H9 (cell line): ENCODE data around the gene CDK6. TPM values are rescaled to one million over a fixed set of nuclear protein-coding genes. Genes with fewer than 3 reads are reported as not detected.

Experiments
- DNase-seq: peaks from one replicate; pipeline ENCODE4 v3.0.0-alpha.2; 2017
- H2AFZ ChIP-seq: one replicate; pipeline ENCODE4 v1.6.1; 2013; ENCODE audit warnings: mild to moderate bottlenecking, low read length, control low read depth, moderate library complexity
- H2AK5ac ChIP-seq: 2 replicates; pipeline ENCODE4 v1.6.1; 2013; ENCODE audit warnings: low read length, control low read depth, mixed read lengths; ENCODE audit not compliant: insufficient read length
- H2BK120ac ChIP-seq: one replicate; pipeline ENCODE4 v1.6.1; 2013; ENCODE audit warnings: low read depth, mild to moderate bottlenecking, low read length, control low read depth, inconsistent platforms; ENCODE audit not compliant: poor library complexity, severe bottlenecking
- H2BK12ac ChIP-seq: 2 replicates; pipeline ENCODE4 v1.6.1; 2013; ENCODE audit warnings: low read length, control low read depth, mixed read lengths, low read depth; ENCODE audit not compliant: insufficient read length
- H2BK15ac ChIP-seq: 2 replicates; pipeline ENCODE4 v1.6.1; 2013; ENCODE audit warnings: low read depth, low read length, control low read depth
- H2BK20ac ChIP-seq: one replicate; pipeline ENCODE4 v1.6.1; 2013; ENCODE audit warnings: low read depth, mild to moderate bottlenecking, low read length, control low read depth, inconsistent platforms; ENCODE audit not compliant: poor library complexity, severe bottlenecking
- H2BK5ac ChIP-seq: 2 replicates; pipeline ENCODE4 v1.6.1; 2013; ENCODE audit warnings: low read length, control low read depth, mixed read lengths; ENCODE audit not compliant: insufficient read length
- H3K14ac ChIP-seq: 2 replicates; pipeline ENCODE4 v1.6.1; 2013; ENCODE audit warnings: low read length, control low read depth; ENCODE audit not compliant: insufficient read depth
- H3K18ac ChIP-seq: 2 replicates; pipeline ENCODE4 v1.6.1; 2013; ENCODE audit warnings: low read depth, mild to moderate bottlenecking, mixed read lengths, low read length, control low read depth; ENCODE audit not compliant: insufficient read length
- H3K23ac ChIP-seq: 2 replicates; pipeline ENCODE4 v1.6.1; 2013; ENCODE audit warnings: low read length, control low read depth, mixed read lengths, low read depth; ENCODE audit not compliant: insufficient read length
- H3K23me2 ChIP-seq: 2 replicates; pipeline ENCODE4 v1.6.1; 2013; ENCODE audit warnings: low read depth, mild to moderate bottlenecking, mixed read lengths, low read length, control low read depth; ENCODE audit not compliant: insufficient read length, poor library complexity, severe bottlenecking
- H3K27ac ChIP-seq: 2 replicates; pipeline ENCODE4 v1.5.1; 2013; ENCODE audit warnings: low read length, control low read depth, mixed read lengths, low read depth; ENCODE audit not compliant: insufficient read length
- H3K27me3 ChIP-seq: 2 replicates; pipeline ENCODE4 v1.6.1; 2013; ENCODE audit warnings: low read length, control low read depth, inconsistent platforms; ENCODE audit not compliant: insufficient read depth
- H3K4ac ChIP-seq: 2 replicates; pipeline ENCODE4 v1.6.1; 2013; ENCODE audit warnings: low read depth, mild to moderate bottlenecking, control low read depth, inconsistent platforms, low read length, moderate library complexity
- H3K4me1 ChIP-seq: 2 replicates; pipeline ENCODE4 v1.6.1; 2013; ENCODE audit warnings: low read length, control low read depth, inconsistent platforms; ENCODE audit not compliant: insufficient read depth
- H3K4me2 ChIP-seq: 2 replicates; pipeline ENCODE4 v1.6.1; 2013; ENCODE audit warnings: low read length, control low read depth, mixed read lengths; ENCODE audit not compliant: insufficient read length, insufficient read depth
- H3K56ac ChIP-seq: 2 replicates; pipeline ENCODE4 v1.6.1; 2013; ENCODE audit warnings: low read depth, mild to moderate bottlenecking, mixed read lengths, low read length, control low read depth; ENCODE audit not compliant: insufficient read length
- H3K79me1 ChIP-seq: 2 replicates; pipeline ENCODE4 v1.6.1; 2013; ENCODE audit warnings: low read depth, mild to moderate bottlenecking, moderate library complexity, low read length, control low read depth, inconsistent platforms; ENCODE audit not compliant: insufficient read depth, poor library complexity, severe bottlenecking
- H3K79me2 ChIP-seq: 2 replicates; pipeline ENCODE4 v1.6.1; 2013; ENCODE audit warnings: low read length, control low read depth, inconsistent platforms; ENCODE audit not compliant: insufficient read depth
- H3K9ac ChIP-seq: 2 replicates; pipeline ENCODE4 v1.6.1; 2013; ENCODE audit warnings: low read length, control low read depth, mixed read lengths; ENCODE audit not compliant: insufficient read length; ENCODE audit errors: extremely low read depth
- H3K9me3 ChIP-seq: one replicate; pipeline ENCODE4 v1.6.1; 2013; ENCODE audit warnings: low read depth, low read length, inconsistent platforms; ENCODE audit not compliant: control insufficient read depth
- H3T11ph ChIP-seq: one replicate; pipeline ENCODE4 v1.6.1; 2013; ENCODE audit warnings: mild to moderate bottlenecking, low read length, control low read depth, inconsistent platforms
- H4K20me1 ChIP-seq: one replicate; pipeline ENCODE4 v1.6.1; 2013; ENCODE audit not compliant: control insufficient read depth, insufficient read length, insufficient read depth
- H4K5ac ChIP-seq: 2 replicates; pipeline ENCODE4 v1.6.1; 2013; ENCODE audit warnings: low read depth, mild to moderate bottlenecking, mixed read lengths, low read length, control low read depth; ENCODE audit not compliant: insufficient read length
- H4K8ac ChIP-seq: replicated peaks from 2 replicates; pipeline ENCODE4 v1.6.1; 2013; ENCODE audit warnings: low read length, control low read depth, mixed read lengths, low read depth; ENCODE audit not compliant: insufficient read length
- H4K91ac ChIP-seq: 2 replicates; pipeline ENCODE4 v1.6.1; 2013; ENCODE audit warnings: low read depth, mild to moderate bottlenecking, moderate library complexity, mixed read lengths, low read length, control low read depth; ENCODE audit not compliant: insufficient read length
- H3K27ac Mint-ChIP-seq, 3 experiments: 2 replicates in 2 of 3; 3 replicates in 1 of 3; pipeline ENCODE4 v1.8.0; 2020 to 2021; ENCODE audit warnings: mixed read lengths in 3 of 3, mild to moderate bottlenecking in 1 of 3, moderate library complexity in 1 of 3
- H3K27me3 Mint-ChIP-seq: 2 replicates; pipeline ENCODE4 v1.8.0; 2021; ENCODE audit warnings: low read depth, mild to moderate bottlenecking, moderate library complexity, mixed read lengths
- H3K36me3 Mint-ChIP-seq, 3 experiments: 2 replicates in 2 of 3; 3 replicates in 1 of 3; pipeline ENCODE4 v1.8.0; 2020 to 2021; ENCODE audit warnings: low read depth in 3 of 3, mixed read lengths in 3 of 3; ENCODE audit not compliant: insufficient read depth in 1 of 3
- H3K4me1 Mint-ChIP-seq, 2 experiments: 2 replicates each; pipeline ENCODE4 v1.8.0; 2020; ENCODE audit warnings: mixed read lengths in 2 of 2
- H3K4me3 Mint-ChIP-seq, 2 experiments: 2 replicates in 1 of 2; 3 replicates in 1 of 2; pipeline ENCODE4 v1.8.0; 2020 to 2021; ENCODE audit warnings: mild to moderate bottlenecking in 2 of 2, mixed read lengths in 2 of 2, moderate library complexity in 1 of 2
- H3K9me3 Mint-ChIP-seq, 2 experiments: 2 replicates in 1 of 2; 3 replicates in 1 of 2; pipeline ENCODE4 v1.8.0; 2020; ENCODE audit warnings: mild to moderate bottlenecking in 2 of 2, mixed read lengths in 2 of 2, moderate library complexity in 1 of 2
- CTCF ChIP-seq: fragments of 200-600 bp; sonication (generic); conservative IDR thresholded peaks from 3 replicates; pipeline ENCODE4 v1.8.0; 2021; ENCODE audit warnings: antibody characterized with exemption, mild to moderate bottlenecking
- WGBS: extraction: QIAGEN DNeasy Blood & Tissue Kit; methylation state at CpG from one replicate; pipeline ENCODE4 v1.1.7; 2013; ENCODE audit warnings: missing lambda C conversion rate, low lambda C conversion rate, mixed read lengths; ENCODE audit not compliant: insufficient read length; ENCODE audit errors: extremely low coverage; 5-methylcytosine and 5-hydroxymethylcytosine counted together
- total RNA-seq: library from RNA; stranded (reverse); gene quantifications from 2 replicates; pipeline ENCODE4 v1.2.1, GENCODE V29; 2021

Gene CDK6
- total RNA-seq, 1 experiment from 2014 or later, result 30.0 TPM

- Histone ChIP-seq H3K18ac (no peak overlapping the region), H4K91ac (no peak overlapping the region), H3K79me1 (peaks cover 3% of the 10 kb centered on the region), H3K4me2 (no peak overlapping the region), H4K8ac (no peak overlapping the region), H2BK5ac (no peak overlapping the region), H3K23me2 (no peaks in the 10 kb centered on the region), H2BK12ac (no peak overlapping the region), H3T11ph (no peak overlapping the region), H3K56ac (no peak overlapping the region), H3K9me3 (no peaks in the 10 kb centered on the region), H4K5ac (no peak overlapping the region), H4K20me1 (no peaks in the 10 kb centered on the region), H3K4ac (no peak overlapping the region), H2BK20ac (no peak overlapping the region), H2AK5ac (no peak overlapping the region), H3K27me3 (no peaks in the 10 kb centered on the region), H2BK15ac (no peak overlapping the region), H3K79me2 (no peaks in the 10 kb centered on the region), H3K27ac (no peak overlapping the region), H3K4me1 (no peaks in the 10 kb centered on the region), H3K23ac (no peak overlapping the region), H3K9ac (no peak overlapping the region), H3K14ac (no peak overlapping the region), H2BK120ac (no peak overlapping the region), H2AFZ (no peak overlapping the region)
- TF ChIP-seq CTCF, result no peak
- Mint-ChIP-seq H3K9me3 (no peaks in the 10 kb centered on the region), H3K4me3 (no peak overlapping the region), H3K4me1 (no peaks in the 10 kb centered on the region), H3K27ac (no peak overlapping the region), H3K36me3 (peaks cover 12 to 76% (median 58%) of the 10 kb centered on the region in 3 experiments; a peak in 5 of 7 replicates), H3K27me3 (no peaks in the 10 kb centered on the region)
- no CpG with 5 or more reads among the region's 6 CpGs for WGBS
- no peak for DNase-seq
These were observed 268.9 kb downstream of the CDK6 start for GRCh38 chr7:92567460-92567859.
